Measurements from ENCODE around the gene RTN4R. TPM values are rescaled to one million over a fixed set of nuclear protein-coding genes. Genes with fewer than 3 reads are reported as not detected.

RTN4R gene
- total RNA-seq, 1 experiment from 2014 or later = 25.0 TPM

DNA sequence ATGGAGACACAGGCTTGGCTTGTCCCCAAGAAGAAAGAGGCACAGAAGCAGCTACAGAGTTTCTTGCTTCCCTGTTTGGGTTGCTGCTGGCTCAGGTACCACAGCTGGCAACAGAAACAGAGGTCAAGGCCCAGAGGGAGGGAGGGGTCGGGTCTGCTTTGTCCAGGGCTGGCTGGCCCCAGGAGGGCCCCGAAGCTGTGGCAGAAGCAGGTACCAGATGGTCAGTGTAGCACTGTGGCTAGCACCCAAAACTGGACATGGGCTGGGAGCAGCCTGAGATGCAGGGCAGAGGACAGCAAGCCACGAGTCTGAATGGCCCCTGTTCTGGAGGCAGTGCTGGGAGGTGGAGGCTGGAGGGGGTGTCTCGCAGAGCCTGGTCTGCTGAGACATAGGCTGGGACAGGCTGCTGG lies 65.0 kb downstream of the RTN4R start:
- no peaks in the 10 kb centered on the region for H3K9me3 Mint-ChIP-seq
- DNase-seq (ENCODE audit: low spot score) = no peak
- H3K4me1 Mint-ChIP-seq = peaks cover 33% of the 10 kb centered on the region
- ATAC-seq = no peak
- H3K36me3 Mint-ChIP-seq = no peaks in the 10 kb centered on the region
- H3K4me3 Mint-ChIP-seq = no peak overlapping the region
- peak overlapping the region; percentile 92 for H3K27ac Mint-ChIP-seq
- POLR2A ChIA-PET = no interaction called here
- CTCF ChIA-PET = interaction anchor here (0.6 to 5.2 kb wide), 6 partner anchors 10 to 444 kb away, joined by 3 to 47 read pairs (median 3); no protein-coding TSS in a partner anchor
- H3K27me3 Mint-ChIP-seq (ENCODE audit: low read depth) = no peaks in the 10 kb centered on the region
- no peak for TF ChIP-seq ETV6 (CRISPR knock-in tag; IDR thresholded peaks at IDR 0.05)

DNA sequence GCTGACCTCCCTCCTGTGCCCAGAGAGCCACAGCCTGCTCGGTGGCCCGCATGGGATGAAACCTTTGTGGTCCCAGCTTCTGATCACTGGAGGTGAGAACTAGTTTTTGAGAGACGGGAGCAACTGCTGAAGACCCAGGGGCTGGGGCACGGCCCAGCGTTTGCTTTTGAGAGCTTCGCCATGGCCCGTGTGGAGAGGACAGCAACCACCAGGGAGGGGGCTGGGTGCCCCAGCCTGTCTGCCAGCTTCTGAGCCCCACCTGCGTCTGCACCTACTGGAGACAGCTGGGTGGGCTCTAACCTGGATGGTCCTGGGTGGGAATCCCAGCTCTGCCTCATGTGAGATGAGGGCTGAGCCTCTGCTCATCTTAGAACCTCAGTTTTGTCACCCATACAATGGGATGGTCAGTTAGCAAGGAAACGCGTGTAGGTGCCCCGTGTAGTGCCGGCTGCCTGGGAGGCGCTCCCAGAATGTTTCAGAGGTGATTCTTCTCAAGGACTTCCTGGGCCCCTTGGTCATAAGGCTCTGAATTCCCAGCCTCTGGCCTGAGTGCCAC lies 66.2 kb downstream of the RTN4R start:
- H3K4me1 Mint-ChIP-seq = peaks cover 30% of the 10 kb centered on the region
- H3K36me3 Mint-ChIP-seq = no peaks in the 10 kb centered on the region
- no peaks in the 10 kb centered on the region for H3K9me3 Mint-ChIP-seq
- no peak overlapping the region for H3K4me3 Mint-ChIP-seq
- TF ChIP-seq, protein P1, sequence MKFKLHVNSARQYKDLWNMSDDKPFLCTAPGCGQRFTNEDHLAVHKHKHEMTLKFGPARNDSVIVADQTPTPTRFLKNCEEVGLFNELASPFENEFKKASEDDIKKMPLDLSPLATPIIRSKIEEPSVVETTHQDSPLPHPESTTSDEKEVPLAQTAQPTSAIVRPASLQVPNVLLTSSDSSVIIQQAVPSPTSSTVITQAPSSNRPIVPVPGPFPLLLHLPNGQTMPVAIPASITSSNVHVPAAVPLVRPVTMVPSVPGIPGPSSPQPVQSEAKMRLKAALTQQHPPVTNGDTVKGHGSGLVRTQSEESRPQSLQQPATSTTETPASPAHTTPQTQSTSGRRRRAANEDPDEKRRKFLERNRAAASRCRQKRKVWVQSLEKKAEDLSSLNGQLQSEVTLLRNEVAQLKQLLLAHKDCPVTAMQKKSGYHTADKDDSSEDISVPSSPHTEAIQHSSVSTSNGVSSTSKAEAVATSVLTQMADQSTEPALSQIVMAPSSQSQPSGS (CRISPR knock-in tag; IDR thresholded peaks at IDR 0.05; ENCODE audit: borderline replicate concordance, low read depth) = no peak
- no peak for TF ChIP-seq ESRRA (CRISPR knock-in tag; IDR thresholded peaks at IDR 0.05; ENCODE audit: borderline replicate concordance)
- no peak for TF ChIP-seq ZNF138 (CRISPR knock-in tag; conservative IDR thresholded peaks at IDR 0.05)
- TF ChIP-seq, protein P2, sequence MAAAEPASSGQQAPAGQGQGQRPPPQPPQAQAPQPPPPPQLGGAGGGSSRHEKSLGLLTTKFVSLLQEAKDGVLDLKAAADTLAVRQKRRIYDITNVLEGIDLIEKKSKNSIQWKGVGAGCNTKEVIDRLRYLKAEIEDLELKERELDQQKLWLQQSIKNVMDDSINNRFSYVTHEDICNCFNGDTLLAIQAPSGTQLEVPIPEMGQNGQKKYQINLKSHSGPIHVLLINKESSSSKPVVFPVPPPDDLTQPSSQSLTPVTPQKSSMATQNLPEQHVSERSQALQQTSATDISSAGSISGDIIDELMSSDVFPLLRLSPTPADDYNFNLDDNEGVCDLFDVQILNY (CRISPR knock-in tag; IDR thresholded peaks at IDR 0.05) = no peak
- no peak for TF ChIP-seq FOXP1 (CRISPR knock-in tag; IDR thresholded peaks at IDR 0.05; ENCODE audit: borderline replicate concordance)
- TF ChIP-seq ZNF671 (CRISPR knock-in tag; IDR thresholded peaks at IDR 0.05) = no peak
- TF ChIP-seq MYBL2 (CRISPR knock-in tag; IDR thresholded peaks at IDR 0.05) = no peak
- TF ChIP-seq TEAD1 (CRISPR knock-in tag; IDR thresholded peaks at IDR 0.05) = no peak
- TF ChIP-seq GTF2I (CRISPR knock-in tag; conservative IDR thresholded peaks at IDR 0.05) = no peak
- no peak for ATAC-seq
- CTCF ChIA-PET = interaction anchor here (1.4 to 5.2 kb wide), 3 partner anchors 14 to 45 kb away, joined by 3 to 47 read pairs (median 3); no protein-coding TSS in a partner anchor
- DNase-seq (ENCODE audit: low spot score) = no peak
- no peaks in the 10 kb centered on the region for H3K27me3 Mint-ChIP-seq (ENCODE audit: low read depth)
- POLR2A ChIA-PET = interaction anchor here (0.5 kb wide), 1 partner anchor 311 kb away, joined by 3 read pairs; no protein-coding TSS in a partner anchor
- H3K27ac Mint-ChIP-seq = no peak overlapping the region; the same call in 1 of the 2 replicates

DNA sequence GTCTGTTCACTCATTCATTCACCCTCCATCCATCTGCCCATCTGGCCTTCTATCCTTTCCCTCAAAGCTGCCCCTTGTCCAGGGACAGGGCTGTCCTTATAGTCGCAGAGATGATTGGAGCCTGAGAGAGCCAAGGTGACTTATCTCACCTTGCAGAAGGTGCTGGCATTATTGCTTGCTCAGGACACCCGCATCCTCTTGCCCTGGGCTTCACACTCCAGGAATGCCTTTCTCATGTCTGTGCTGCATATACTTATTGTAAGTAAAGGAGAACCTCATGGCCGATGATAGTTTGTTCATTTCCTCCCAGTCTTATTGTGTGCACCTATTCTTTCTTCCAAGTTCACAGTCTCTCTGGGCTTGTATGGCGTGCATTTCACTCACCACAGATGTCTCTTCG lies 68.2 kb downstream of the RTN4R start:
- H3K9me3 Mint-ChIP-seq = no peaks in the 10 kb centered on the region
- TF ChIP-seq, protein P3, sequence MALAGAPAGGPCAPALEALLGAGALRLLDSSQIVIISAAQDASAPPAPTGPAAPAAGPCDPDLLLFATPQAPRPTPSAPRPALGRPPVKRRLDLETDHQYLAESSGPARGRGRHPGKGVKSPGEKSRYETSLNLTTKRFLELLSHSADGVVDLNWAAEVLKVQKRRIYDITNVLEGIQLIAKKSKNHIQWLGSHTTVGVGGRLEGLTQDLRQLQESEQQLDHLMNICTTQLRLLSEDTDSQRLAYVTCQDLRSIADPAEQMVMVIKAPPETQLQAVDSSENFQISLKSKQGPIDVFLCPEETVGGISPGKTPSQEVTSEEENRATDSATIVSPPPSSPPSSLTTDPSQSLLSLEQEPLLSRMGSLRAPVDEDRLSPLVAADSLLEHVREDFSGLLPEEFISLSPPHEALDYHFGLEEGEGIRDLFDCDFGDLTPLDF (CRISPR knock-in tag; IDR thresholded peaks at IDR 0.05) = no peak
- TF ChIP-seq EMX1 (CRISPR knock-in tag; IDR thresholded peaks at IDR 0.05) (no peak), SMAD3 (CRISPR knock-in tag; IDR thresholded peaks at IDR 0.05; ENCODE audit: borderline replicate concordance) (no peak), ZNF671 (CRISPR knock-in tag; IDR thresholded peaks at IDR 0.05) (no peak), OVOL2 (CRISPR knock-in tag; IDR thresholded peaks at IDR 0.05; ENCODE audit: borderline replicate concordance) (no peak)
- TF ChIP-seq, protein P4, sequence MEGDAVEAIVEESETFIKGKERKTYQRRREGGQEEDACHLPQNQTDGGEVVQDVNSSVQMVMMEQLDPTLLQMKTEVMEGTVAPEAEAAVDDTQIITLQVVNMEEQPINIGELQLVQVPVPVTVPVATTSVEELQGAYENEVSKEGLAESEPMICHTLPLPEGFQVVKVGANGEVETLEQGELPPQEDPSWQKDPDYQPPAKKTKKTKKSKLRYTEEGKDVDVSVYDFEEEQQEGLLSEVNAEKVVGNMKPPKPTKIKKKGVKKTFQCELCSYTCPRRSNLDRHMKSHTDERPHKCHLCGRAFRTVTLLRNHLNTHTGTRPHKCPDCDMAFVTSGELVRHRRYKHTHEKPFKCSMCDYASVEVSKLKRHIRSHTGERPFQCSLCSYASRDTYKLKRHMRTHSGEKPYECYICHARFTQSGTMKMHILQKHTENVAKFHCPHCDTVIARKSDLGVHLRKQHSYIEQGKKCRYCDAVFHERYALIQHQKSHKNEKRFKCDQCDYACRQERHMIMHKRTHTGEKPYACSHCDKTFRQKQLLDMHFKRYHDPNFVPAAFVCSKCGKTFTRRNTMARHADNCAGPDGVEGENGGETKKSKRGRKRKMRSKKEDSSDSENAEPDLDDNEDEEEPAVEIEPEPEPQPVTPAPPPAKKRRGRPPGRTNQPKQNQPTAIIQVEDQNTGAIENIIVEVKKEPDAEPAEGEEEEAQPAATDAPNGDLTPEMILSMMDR (IDR thresholded peaks at IDR 0.05) = no peak
- H3K36me3 Mint-ChIP-seq = no peaks in the 10 kb centered on the region
- POLR2A ChIA-PET = no interaction called here
- no peak overlapping the region for H3K27ac Mint-ChIP-seq
- H3K27me3 Mint-ChIP-seq (ENCODE audit: low read depth) = no peaks in the 10 kb centered on the region
- H3K4me1 Mint-ChIP-seq = peaks cover 18% of the 10 kb centered on the region
- DNase-seq (ENCODE audit: low spot score) (no peak), ATAC-seq (no peak)
- no peak overlapping the region for H3K4me3 Mint-ChIP-seq
- CTCF ChIA-PET = interaction anchor here (1.3 kb wide), 1 partner anchor 39 kb away, joined by 5 read pairs; no protein-coding TSS in a partner anchor

Data from WTC11 (cell line).